GM19467 (cell line): ENCODE data around the gene MSH5.
"Not testable (repeated sequence)": the region's sequence is repeated elsewhere in the genome, so short reads cannot be mapped to it uniquely, and the experiment has no call there.

Experiments
- ATAC-seq: cut with Tn5 transposase; IDR thresholded peaks from one replicate; pipeline ENCODE4 v1.9.1; 2021; ENCODE audit warnings: mild to moderate bottlenecking, moderate library complexity; ENCODE audit not compliant: unreplicated experiment

The MSH5 gene

GRCh38 chr6:31796993-31797385 lies 57.2 kb downstream of the MSH5 start:
- no peak for ATAC-seq

GRCh38 chr6:31797588-31797987 lies 57.8 kb downstream of the MSH5 start:
- ATAC-seq: no peak

- no peak for ATAC-seq
Measured at GRCh38 chr6:31799781-31800180, 60.0 kb downstream of the MSH5 start.

- not testable (repeated sequence) for ATAC-seq
Measured at GRCh38 chr6:31801031-31801927, 61.5 kb downstream of the MSH5 start.

GRCh38 chr6:31805939-31806469 lies 66.2 kb downstream of the MSH5 start:
- ATAC-seq: peak; percentile 19

GRCh38 chr6:31806470-31807272 lies 66.9 kb downstream of the MSH5 start, which contains the start of gene LSM2:
Gene LSM2, minus strand, starts transcription at chr6:31806966. Its CDS starts 209 bp downstream, at chr6:31806757.
- ATAC-seq: peak; percentile 87

GRCh38 chr6:31808599-31808998 lies 68.8 kb downstream of the MSH5 start:
- not testable (repeated sequence) for ATAC-seq

- no peak for ATAC-seq
Measured at GRCh38 chr6:31811645-31812044, 71.8 kb downstream of the MSH5 start.
